Neural progenitor cell (in vitro differentiated cells): ENCODE data around the gene MT2A.

Experiments
- CTCF ChIP-seq: fragments of 200-600 bp; sonication (generic); IDR thresholded peaks from 2 replicates; pipeline ENCODE4 v1.5.1; 2017; ENCODE audit warnings: antibody characterized with exemption, mild to moderate bottlenecking
- EZH2 ChIP-seq: fragments of 200-600 bp; sonication (generic); IDR thresholded peaks from 2 replicates; pipeline ENCODE4 v1.6.1; 2017; ENCODE audit warnings: antibody characterized with exemption, mild to moderate bottlenecking, moderate library complexity
- EZH2phosphoT487 ChIP-seq: fragments of 200-600 bp; sonication (generic); IDR thresholded peaks from 2 replicates; pipeline ENCODE4 v1.6.1; 2017; ENCODE audit warnings: antibody characterized with exemption

GRCh38 chr16:56608043-56608875 is at the start of gene MT2A:
- TF ChIP-seq CTCF (no peak), EZH2 (peak; percentile 82), EZH2phosphoT487 (peak; percentile 2)
